H1 (cell line): Measurements from ENCODE around the gene EML5. TPM values are rescaled to one million over a fixed set of nuclear protein-coding genes. Genes with fewer than 3 reads are reported as not detected.

Source experiments
- CTCF ChIA-PET: fragments of 300-600 bp; sonication (Branson Sonifier 250); formaldehyde crosslinking; loops from one replicate; lab custom pipeline; 2021; ENCODE audit not compliant: partially characterized antibody; lab: Charles Lee
- POLR2A ChIA-PET: fragments of 300-600 bp; sonication (Branson Sonifier 250); formaldehyde crosslinking; loops from one replicate; lab custom pipeline; 2021; ENCODE audit warnings: inconsistent platforms; ENCODE audit not compliant: partially characterized antibody; lab: Charles Lee
- DNase-seq, 2 experiments: peaks; one replicate each; pipeline versions ENCODE4 v3.0.0 to v3.0.0-alpha.2; 2010 to 2022; ENCODE audit warnings: low spot score in 2 of 2, low read depth in 1 of 2, mixed read lengths in 1 of 2
- FAIRE-seq: peaks from 2 replicates; lab custom pipeline; 2011; peaks lifted over from hg19 to GRCh38; lab: Jason Lieb, UNC
- H2AFZ ChIP-seq: 2 replicates; pipeline ENCODE4 v1.8.1; 2012; ENCODE audit warnings: low read length, inconsistent platforms
- H2AK5ac ChIP-seq: 2 replicates; pipeline ENCODE4 v1.6.1; 2013; ENCODE audit warnings: low read depth, low read length
- H2BK120ac ChIP-seq: replicated peaks from 2 replicates; pipeline ENCODE3; 2013; ENCODE audit warnings: low read depth, low read length, inconsistent platforms
- H2BK12ac ChIP-seq: 2 replicates; pipeline ENCODE4 v1.6.1; 2013; ENCODE audit warnings: low read depth, low read length
- H2BK15ac ChIP-seq: 2 replicates; pipeline ENCODE4 v1.6.1; 2013; ENCODE audit warnings: low read length
- H2BK20ac ChIP-seq: 2 replicates; pipeline ENCODE4 v1.6.1; 2013; ENCODE audit warnings: low read length
- H2BK5ac ChIP-seq: 2 replicates; pipeline ENCODE4 v1.6.1; 2013; ENCODE audit warnings: low read depth, low read length
- H3K14ac ChIP-seq: 2 replicates; pipeline ENCODE4 v1.6.1; 2013; ENCODE audit warnings: inconsistent platforms; ENCODE audit not compliant: insufficient read length
- H3K18ac ChIP-seq: 2 replicates; pipeline ENCODE4 v1.6.1; 2013; ENCODE audit warnings: low read length; ENCODE audit errors: extremely low read depth
- H3K23ac ChIP-seq: 2 replicates; pipeline ENCODE4 v1.6.1; 2013; ENCODE audit warnings: inconsistent platforms; ENCODE audit not compliant: insufficient read length
- H3K23me2 ChIP-seq: 2 replicates; pipeline ENCODE4 v1.6.1; 2013; ENCODE audit warnings: low read depth, low read length
- H3K27ac ChIP-seq: 2 replicates; pipeline ENCODE4 v1.6.1; 2011; ENCODE audit warnings: low read depth, low read length, inconsistent platforms
- H3K27me3 ChIP-seq, 4 experiments: replicated peaks in 1 of 4; 1 replicate in 1 of 4; 2 replicates in 3 of 4; pipeline versions ENCODE4 v1.6.1 to v1.8.1; 2011 to 2013; ENCODE audit warnings: low read length in 3 of 4, mild to moderate bottlenecking in 3 of 4, inconsistent platforms in 2 of 4, mixed read lengths in 2 of 4, moderate library complexity in 1 of 4; ENCODE audit not compliant: control insufficient read depth in 3 of 4, insufficient read depth in 3 of 4; ENCODE audit errors: extremely low read depth in 1 of 4
- H3K36me3 ChIP-seq, 4 experiments: 2 replicates each; pipeline versions ENCODE4 v1.6.1 to v1.8.1; 2011 to 2013; ENCODE audit warnings: mild to moderate bottlenecking in 4 of 4, low read length in 3 of 4, moderate library complexity in 2 of 4, control low read depth in 1 of 4, inconsistent platforms in 1 of 4; ENCODE audit not compliant: insufficient read depth in 4 of 4, control insufficient read depth in 2 of 4
- H3K4ac ChIP-seq: replicated peaks from 2 replicates; pipeline ENCODE3; 2013; ENCODE audit warnings: low read length, low read depth, mixed read lengths, inconsistent platforms; ENCODE audit not compliant: insufficient read length
- H3K4me1 ChIP-seq, 4 experiments: replicated peaks in 1 of 4; 1 replicate in 1 of 4; 2 replicates in 3 of 4; pipeline versions ENCODE4 v1.6.1 to v1.8.1; 2011 to 2013; ENCODE audit warnings: low read length in 3 of 4, inconsistent platforms in 2 of 4, mixed read lengths in 1 of 4; ENCODE audit not compliant: insufficient read depth in 4 of 4, control insufficient read depth in 3 of 4
- H3K4me2 ChIP-seq, 2 experiments: 2 replicates each; pipeline versions ENCODE4 v1.6.1 to v1.8.1; 2011 to 2013; ENCODE audit warnings: low read depth in 2 of 2, low read length in 2 of 2, control low read depth in 1 of 2, inconsistent platforms in 1 of 2, mild to moderate bottlenecking in 1 of 2; ENCODE audit not compliant: insufficient read depth in 1 of 2
- H3K4me3 ChIP-seq, 4 experiments: fragments of 200-600, 300-600 bp in 1 of 4; sonication (generic), shearing (Covaris generic), sonication (Bioruptor Twin) in 1 of 4; 2 replicates each; pipeline versions ENCODE4 v1.5.1 to v1.8.1; 2011 to 2016; ENCODE audit warnings: low read length in 4 of 4, low read depth in 3 of 4, control low read depth in 2 of 4, inconsistent platforms in 2 of 4, mild to moderate bottlenecking in 2 of 4, mixed read lengths in 1 of 4, moderate library complexity in 1 of 4; ENCODE audit not compliant: insufficient read depth in 2 of 4; ENCODE audit errors: extremely low read depth in 1 of 4
- H3K56ac ChIP-seq: replicated peaks from 2 replicates; pipeline ENCODE3; 2013; ENCODE audit warnings: low read depth, mild to moderate bottlenecking, mixed read lengths, low read length, inconsistent platforms; ENCODE audit not compliant: insufficient read length
- H3K79me1 ChIP-seq: 2 replicates; pipeline ENCODE4 v1.6.1; 2013; ENCODE audit warnings: low read depth, low read length, control low read depth
- H3K79me2 ChIP-seq, 2 experiments: 2 replicates each; pipeline versions ENCODE4 v1.6.1 to v1.8.1; 2012 to 2013; ENCODE audit warnings: low read length in 2 of 2, mild to moderate bottlenecking in 2 of 2, inconsistent platforms in 1 of 2; ENCODE audit not compliant: insufficient read depth in 2 of 2, control insufficient read depth in 1 of 2
- H3K9ac ChIP-seq, 4 experiments: replicated peaks in 1 of 4; 1 replicate in 1 of 4; 2 replicates in 3 of 4; pipeline versions ENCODE4 v1.6.1 to v1.8.1; 2011 to 2013; ENCODE audit warnings: low read depth in 3 of 4, low read length in 3 of 4, control low read depth in 2 of 4, mild to moderate bottlenecking in 2 of 4, moderate library complexity in 2 of 4, inconsistent platforms in 1 of 4; ENCODE audit errors: extremely low read depth in 1 of 4
- H3K9me3 ChIP-seq, 2 experiments: 2 replicates each; pipeline versions ENCODE4 v1.6.1 to v1.8.1; 2012 to 2013; ENCODE audit warnings: mild to moderate bottlenecking in 2 of 2, moderate library complexity in 2 of 2, control low read depth in 1 of 2, inconsistent platforms in 1 of 2, low read depth in 1 of 2, low read length in 1 of 2, mixed read lengths in 1 of 2; ENCODE audit not compliant: insufficient read depth in 2 of 2
- H4K20me1 ChIP-seq, 2 experiments: replicated peaks in 1 of 2; 2 replicates each; pipeline versions ENCODE3 to v1.8.1; 2011 to 2013; ENCODE audit warnings: inconsistent platforms in 2 of 2, low read length in 2 of 2, mild to moderate bottlenecking in 1 of 2; ENCODE audit not compliant: insufficient read depth in 2 of 2, control insufficient read depth in 1 of 2
- H4K5ac ChIP-seq: 2 replicates; pipeline ENCODE4 v1.6.1; 2013; ENCODE audit warnings: low read length, low read depth, mixed read lengths, inconsistent platforms; ENCODE audit not compliant: insufficient read length
- H4K8ac ChIP-seq: 2 replicates; pipeline ENCODE4 v1.8.0; 2013; ENCODE audit warnings: mild to moderate bottlenecking, moderate library complexity, low read length, inconsistent platforms; ENCODE audit not compliant: insufficient read depth; ENCODE audit errors: extremely low read depth
- H4K91ac ChIP-seq: replicated peaks from 2 replicates; pipeline ENCODE3; 2013; ENCODE audit warnings: low read length, mixed read lengths, inconsistent platforms; ENCODE audit not compliant: insufficient read length
- ASH2L ChIP-seq: fragments of 200-600, 300-600 bp; sonication (generic); IDR thresholded peaks from one replicate; pipeline ENCODE4 v1.7.1; 2017; ENCODE audit warnings: low read length
- BCL11A ChIP-seq, 2 experiments: IDR thresholded peaks; one replicate each; pipeline ENCODE4 v1.6.1; 2011; ENCODE audit warnings: low read depth in 2 of 2, low read length in 2 of 2, mild to moderate bottlenecking in 2 of 2
- EP300 ChIP-seq, 2 experiments: IDR thresholded peaks; 1 replicate in 1 of 2; 2 replicates in 1 of 2; pipeline ENCODE4 v1.6.1; 2011 to 2012; ENCODE audit warnings: low read depth in 2 of 2, low read length in 2 of 2, mild to moderate bottlenecking in 2 of 2, borderline replicate concordance in 1 of 2, inconsistent platforms in 1 of 2, moderate library complexity in 1 of 2
- NRF1 ChIP-seq: IDR thresholded peaks from 2 replicates; pipeline ENCODE4 v1.6.1; 2011; ENCODE audit warnings: mild to moderate bottlenecking, low read depth, low read length, improper control_type of control experiment
- PHF8 ChIP-seq: fragments of 200-600 bp; sonication (generic); conservative IDR thresholded peaks from 2 replicates; pipeline ENCODE4 v1.7.1; 2012; ENCODE audit warnings: low read depth, mild to moderate bottlenecking, inconsistent platforms, low read length, moderate library complexity
- RAD21 ChIP-seq, 2 experiments: IDR thresholded peaks in 1 of 2; conservative IDR thresholded peaks in 1 of 2; 2 replicates each; pipeline ENCODE4 v1.6.1; 2011; ENCODE audit warnings: low read depth in 2 of 2, low read length in 2 of 2, improper control_type of control experiment in 1 of 2, inconsistent platforms in 1 of 2, mild to moderate bottlenecking in 1 of 2, moderate library complexity in 1 of 2
- RBBP5 ChIP-seq: IDR thresholded peaks from 2 replicates; pipeline ENCODE4 v1.7.1; 2012; ENCODE audit warnings: low read depth, mild to moderate bottlenecking, inconsistent platforms, low read length, moderate library complexity, borderline replicate concordance
- RNF2 ChIP-seq: fragments of 200-900, 300-1000 bp; sonication (generic); IDR thresholded peaks from 2 replicates; pipeline ENCODE4 v1.7.1; 2016; ENCODE audit warnings: borderline replicate concordance, low read depth, mild to moderate bottlenecking, antibody characterized with exemption, low read length; ENCODE audit not compliant: poor library complexity, severe bottlenecking; ENCODE audit errors: missing control alignments
- SIX5 ChIP-seq: IDR thresholded peaks from 2 replicates; pipeline ENCODE4 v1.6.1; 2011; ENCODE audit warnings: mild to moderate bottlenecking, low read depth, low read length
- SP4 ChIP-seq: IDR thresholded peaks from 2 replicates; pipeline ENCODE4 v1.6.1; 2012; ENCODE audit warnings: low read length, inconsistent platforms
- TBP ChIP-seq: IDR thresholded peaks from 2 replicates; pipeline ENCODE4 v1.6.1; 2011; ENCODE audit warnings: low read depth, low read length, improper control_type of control experiment
- YY1 ChIP-seq: IDR thresholded peaks from 2 replicates; pipeline ENCODE4 v1.6.1; 2011; ENCODE audit warnings: low read depth, mild to moderate bottlenecking, low read length
- polyA plus RNA-seq, 7 experiments: library from polyadenylated mRNA; depleted of rRNA in 3 of 7; stranded (reverse) in 5 of 7; unstranded in 2 of 7; fragments of >200 nt in 5 of 7; fragments of 200-250 nt in 2 of 7; gene quantifications; 1 replicate in 5 of 7; 2 replicates in 1 of 7; 4 replicates in 1 of 7; pipeline versions ENCODE4 v1.2.1 to v1.2.3, GENCODE V29; 2011 to 2013; ENCODE audit warnings: missing spikeins in 2 of 7, mixed read lengths in 2 of 7
- total RNA-seq: library from RNA; stranded (reverse); fragmentation: NEBNext Ultra II Directional; extraction: Animal tissue kit (Norgen Biotek cat#: 25700); gene quantifications from 2 replicates; pipeline ENCODE4 v1.2.1, GENCODE V29; 2021

The EML5 gene
- total and polyA plus RNA-seq, 2 of the 8 experiments (the other 6 are each of a cell fraction or from before 2014, with no cell fraction given), result 0.39 to 0.88 TPM

- Histone ChIP-seq H3K79me2 (no peaks in the 10 kb centered on the region), H2BK20ac (no peak overlapping the region), H4K8ac (no peak overlapping the region), H2BK12ac (no peak overlapping the region), H3K18ac (no peak overlapping the region), H3K23ac (no peak overlapping the region), H4K20me1 (no peaks in the 10 kb centered on the region), H3K23me2 (no peaks in the 10 kb centered on the region), H2AK5ac (no peak overlapping the region), H3K27me3 (no peaks in the 10 kb centered on the region), H3K9ac (no peak overlapping the region), H3K9me3 (no peaks in the 10 kb centered on the region), H3K56ac (no peak overlapping the region), H3K4me1 (no peaks in the 10 kb centered on the region), H2AFZ (no peak overlapping the region), H3K4ac (no peak overlapping the region), H2BK120ac (no peak overlapping the region), H3K4me3 (no peak overlapping the region), H4K91ac (no peak overlapping the region), H3K79me1 (no peaks in the 10 kb centered on the region), H3K36me3 (no peaks in the 10 kb centered on the region), H3K14ac (no peak overlapping the region), H2BK15ac (no peak overlapping the region), H3K27ac (no peak overlapping the region), H3K4me2 (no peak overlapping the region), H4K5ac (no peak overlapping the region), H2BK5ac (no peak overlapping the region)
- FAIRE-seq (no peak), DNase-seq (no peak)
- POLR2A ChIA-PET, result no interaction called here
- TF ChIP-seq NRF1 (no peak), TBP (no peak), SIX5 (no peak), PHF8 (no peak), RBBP5 (no peak), BCL11A (IDR thresholded peaks at IDR 0.05; ENCODE audit: low read depth in 2 of 2, low read length in 2 of 2) (no peak), SP4 (no peak), RNF2 (no peak), YY1 (no peak), EP300 (IDR thresholded peaks at IDR 0.05; ENCODE audit: borderline replicate concordance in 1 of 2, low read depth in 2 of 2, low read length in 2 of 2) (no peak), RAD21 (IDR thresholded peaks at IDR 0.05 in 1 of 2, conservative IDR thresholded peaks at IDR 0.05 in 1 of 2; ENCODE audit: low read depth in 2 of 2, low read length in 2 of 2) (no peak), ASH2L (no peak)
- CTCF ChIA-PET, result no interaction called here
Observed at GRCh38 chr14:88688386-88688785, 104.4 kb downstream of the EML5 start.
